Measurements from ENCODE around the gene KAT2A.
A peak's percentile ranks its signal among the peaks of the same experiment; 100 is the strongest.

KAT2A gene

DNA sequence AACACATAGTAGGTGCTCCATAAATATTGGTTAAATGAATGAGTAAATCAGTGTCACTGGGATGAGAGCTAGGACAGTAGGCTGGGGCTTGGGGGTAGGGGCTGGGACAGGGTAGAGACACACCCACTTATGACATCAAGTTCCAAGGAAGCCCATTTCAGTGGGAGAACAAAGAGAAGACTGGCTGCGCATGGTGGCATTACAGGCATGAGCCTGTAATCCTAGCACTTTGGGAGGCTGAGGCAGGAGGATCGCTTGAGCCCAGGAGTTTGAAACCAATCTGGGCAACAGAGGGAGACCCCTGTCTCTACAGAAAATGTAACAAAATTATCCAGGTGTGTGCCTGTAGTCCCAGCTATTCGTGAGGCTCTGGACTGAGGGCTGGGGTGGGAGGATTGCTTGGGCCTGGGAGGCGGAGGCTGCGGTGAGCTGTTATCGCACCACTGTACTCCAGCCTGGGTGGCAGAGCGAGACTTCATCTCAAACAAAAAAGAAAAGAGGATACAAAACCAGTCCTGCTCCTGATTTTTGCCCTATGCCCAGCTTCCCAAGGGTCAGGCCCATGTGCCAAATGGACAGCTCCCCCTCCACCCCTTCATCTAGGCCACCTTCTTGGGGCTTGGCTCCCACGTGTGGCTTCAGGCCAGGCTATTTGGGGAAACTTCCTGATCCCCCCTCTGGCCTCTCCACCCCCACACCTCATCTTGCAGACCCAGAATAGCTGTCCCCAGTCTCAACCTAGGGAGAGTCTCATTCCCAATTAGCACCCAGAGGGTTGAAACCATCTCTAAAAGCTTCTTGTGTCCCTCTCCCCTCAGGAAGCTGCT, 30.0 kb downstream of the KAT2A start:
- DNase-seq, result no peak

DNA sequence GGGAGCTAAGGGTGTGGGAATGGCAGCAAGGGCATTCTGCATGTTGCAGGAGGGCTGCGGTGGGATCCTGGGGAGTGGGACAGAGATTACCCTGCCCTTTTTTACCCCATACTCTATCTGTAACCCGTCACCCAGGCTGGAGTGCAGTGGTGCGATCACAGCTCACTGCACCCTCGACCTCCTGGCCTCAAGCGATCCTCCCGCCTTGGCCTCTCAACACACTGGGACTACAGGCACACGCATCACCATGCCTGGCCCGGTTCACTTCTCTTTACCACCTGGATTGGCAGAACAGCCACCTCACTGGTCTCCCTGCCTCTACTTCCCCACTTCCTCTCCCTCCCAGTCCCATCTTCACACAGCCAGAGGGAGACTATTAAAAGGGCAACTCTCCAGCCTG, 32.4 kb downstream of the KAT2A start:
- DNase-seq, result no peak

DNA sequence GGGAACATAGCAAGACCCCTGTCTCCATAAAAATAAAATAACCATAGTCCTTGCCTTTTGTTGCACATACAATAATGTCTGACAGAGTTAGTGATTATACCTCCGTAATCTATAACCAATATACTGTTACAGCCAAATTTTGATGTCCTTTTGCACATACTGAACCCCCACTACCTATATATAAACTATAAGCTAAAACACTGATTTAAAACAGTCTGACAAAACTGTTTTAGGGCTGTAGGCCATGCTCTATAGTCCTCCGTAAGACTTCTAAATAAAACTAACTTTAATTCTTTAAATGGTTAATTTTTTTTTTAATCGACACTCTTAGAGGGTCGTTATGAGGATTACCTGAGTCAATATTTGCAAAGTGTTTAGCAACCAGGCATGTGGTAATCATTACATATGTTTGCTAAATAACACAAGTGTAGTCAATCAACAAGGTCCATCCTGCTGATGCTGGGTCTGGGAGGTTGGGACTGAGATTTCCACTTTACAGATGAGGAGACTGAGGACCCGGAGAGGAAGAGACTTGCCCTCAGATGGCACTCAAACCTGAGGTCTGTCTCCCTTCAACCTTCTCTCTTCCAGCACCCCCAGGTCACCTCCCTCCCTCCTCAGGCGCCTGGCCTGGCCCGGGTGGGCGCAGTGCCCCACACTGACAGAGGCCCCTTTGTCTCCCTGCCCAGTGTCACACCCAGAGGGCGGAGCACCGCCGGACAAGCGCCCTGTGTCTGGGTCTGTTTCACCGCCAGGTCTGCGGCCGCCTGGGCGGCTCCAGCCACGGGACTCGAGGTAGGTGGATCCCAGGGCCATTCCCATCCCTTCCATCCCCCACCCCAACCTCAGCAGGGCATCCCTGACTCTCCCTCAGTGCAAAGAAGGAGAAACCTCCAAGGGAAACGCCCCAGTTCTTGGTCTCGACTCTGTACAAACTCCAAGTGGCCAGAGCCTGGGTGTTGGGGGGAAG, 33.1 kb downstream of the KAT2A start:
- DNase-seq, result no peak

DNA sequence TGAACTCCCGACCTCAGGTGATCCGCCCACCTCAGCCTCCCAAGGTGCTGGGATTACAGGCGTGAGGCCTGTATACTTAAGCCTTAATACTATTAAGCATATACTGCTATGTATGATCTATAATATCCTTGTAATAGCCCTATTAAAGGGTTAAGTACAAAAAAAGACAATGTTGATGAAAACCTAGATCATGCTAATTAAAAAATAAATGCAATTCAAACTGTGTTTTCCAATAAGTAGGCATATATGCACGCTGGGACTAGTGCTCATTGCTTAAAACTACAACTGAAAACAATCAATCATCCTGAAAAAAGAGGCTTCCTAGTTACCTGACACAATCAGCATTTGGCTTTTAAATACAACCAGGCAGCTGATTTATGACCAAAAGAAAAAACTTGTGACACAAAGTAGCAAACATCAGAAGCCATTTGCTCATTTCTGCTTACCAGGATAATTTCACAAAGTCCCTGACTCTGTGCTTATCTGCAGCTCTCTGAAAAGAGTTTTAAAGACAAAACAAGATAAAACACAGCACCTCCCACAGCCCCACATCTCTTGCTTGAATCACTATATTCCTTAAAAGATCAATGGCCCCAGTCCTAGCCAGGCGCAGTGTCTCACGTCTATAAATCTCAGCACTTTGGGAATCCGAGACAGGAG, 34.0 kb downstream of the KAT2A start:
- DNase-seq, result no peak

DNA sequence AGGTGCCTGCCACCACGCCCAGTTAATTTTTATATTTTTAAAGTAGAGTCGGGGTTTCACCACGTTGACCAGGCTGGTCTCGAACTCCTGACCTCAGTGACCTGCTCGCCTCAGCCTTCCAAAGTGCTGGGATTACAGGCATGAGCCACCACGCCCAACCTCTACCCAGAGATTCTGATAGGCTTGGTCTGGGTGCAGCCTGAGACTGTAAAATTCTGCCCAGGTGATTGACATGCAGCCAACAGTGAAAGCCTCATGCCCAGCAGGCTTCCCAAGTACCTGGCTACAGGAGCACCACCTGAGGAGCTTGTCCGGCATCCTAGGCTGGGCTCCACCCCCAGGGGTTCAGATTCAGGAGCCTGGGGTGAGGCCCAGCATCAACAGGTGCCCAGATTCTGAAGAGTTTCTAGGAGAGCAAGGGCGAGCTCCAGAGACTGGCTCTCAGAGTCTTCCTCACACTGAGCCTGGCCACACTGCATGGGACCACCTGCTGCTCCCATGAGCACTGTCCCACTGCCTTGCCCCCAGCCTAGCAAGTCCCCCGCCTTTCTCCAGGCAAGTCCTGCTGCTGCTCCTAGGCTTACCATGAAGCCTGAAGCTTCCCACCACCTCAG, 39.5 kb downstream of the KAT2A start:
- DNase-seq, result no peak

DNA sequence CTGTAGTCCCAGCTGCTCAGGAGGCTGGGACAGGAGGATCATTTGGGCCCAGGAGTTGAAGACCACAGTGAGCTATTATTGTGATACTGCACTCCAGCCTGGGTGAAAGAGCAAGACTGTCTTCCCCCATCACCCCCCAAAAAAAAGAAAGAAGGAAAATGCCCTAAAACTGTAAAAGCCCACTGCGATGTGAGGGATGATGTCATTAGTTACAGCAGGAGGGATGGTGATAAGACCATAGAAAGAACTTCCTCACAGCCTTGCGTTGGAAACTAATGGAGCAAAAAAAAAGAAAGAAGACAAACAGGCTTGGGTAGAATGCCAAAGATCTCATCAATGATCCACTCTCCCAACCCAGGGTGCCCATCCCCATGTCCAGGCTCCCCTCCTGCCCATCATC, 41.6 kb downstream of the KAT2A start:
- DNase-seq, result no peak

DNA sequence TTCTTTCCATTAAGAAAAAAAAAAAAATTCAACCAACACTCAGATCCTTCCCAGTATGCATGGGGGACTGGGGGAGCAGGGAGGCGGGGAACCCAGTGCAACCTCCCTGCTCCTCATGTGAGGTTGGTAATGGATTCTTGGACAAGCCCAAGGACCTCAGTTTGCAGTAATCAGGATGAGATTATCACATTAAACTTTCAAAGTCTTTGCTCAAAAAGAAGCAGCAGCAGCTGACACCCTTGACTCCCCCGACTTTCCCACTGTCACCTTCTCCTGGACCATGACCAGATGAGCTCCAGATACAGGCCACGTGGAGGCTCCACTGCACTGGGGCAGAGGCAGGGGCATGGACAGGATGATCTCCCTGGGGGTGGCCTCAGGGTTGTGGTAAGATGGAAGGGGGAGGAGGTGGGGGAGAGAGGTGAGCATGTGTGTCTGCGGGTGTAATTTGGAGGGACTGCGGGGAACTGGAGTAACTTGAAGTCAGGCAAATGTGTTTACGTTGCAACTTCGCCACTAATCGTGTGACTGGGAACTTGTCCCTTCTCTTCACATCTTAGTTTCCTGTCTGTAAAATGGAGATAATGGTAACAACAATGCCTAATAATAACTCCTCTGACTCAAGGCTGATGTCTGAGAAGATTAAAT, 42.6 kb downstream of the KAT2A start:
- no peak for DNase-seq

DNA sequence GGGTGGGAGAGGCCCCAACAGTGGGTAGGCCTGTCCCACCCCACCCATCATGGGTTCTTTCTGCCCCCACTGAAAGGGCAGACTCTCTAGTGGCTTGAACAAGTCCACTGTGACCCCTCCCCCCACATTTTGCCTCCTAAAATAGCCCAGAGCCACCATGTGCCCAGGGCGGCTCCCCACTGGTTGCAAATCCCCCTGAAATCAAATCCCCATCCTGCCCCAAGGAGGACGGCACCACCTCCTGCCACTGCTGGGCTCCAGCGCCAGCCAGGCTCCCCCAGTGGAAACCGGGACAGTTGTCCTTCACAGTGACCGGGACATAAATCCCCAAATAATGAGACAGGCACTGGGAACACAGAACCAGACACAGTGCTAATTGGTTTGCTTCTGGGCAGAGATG, 43.4 kb downstream of the KAT2A start:
- no peak for DNase-seq

DNA sequence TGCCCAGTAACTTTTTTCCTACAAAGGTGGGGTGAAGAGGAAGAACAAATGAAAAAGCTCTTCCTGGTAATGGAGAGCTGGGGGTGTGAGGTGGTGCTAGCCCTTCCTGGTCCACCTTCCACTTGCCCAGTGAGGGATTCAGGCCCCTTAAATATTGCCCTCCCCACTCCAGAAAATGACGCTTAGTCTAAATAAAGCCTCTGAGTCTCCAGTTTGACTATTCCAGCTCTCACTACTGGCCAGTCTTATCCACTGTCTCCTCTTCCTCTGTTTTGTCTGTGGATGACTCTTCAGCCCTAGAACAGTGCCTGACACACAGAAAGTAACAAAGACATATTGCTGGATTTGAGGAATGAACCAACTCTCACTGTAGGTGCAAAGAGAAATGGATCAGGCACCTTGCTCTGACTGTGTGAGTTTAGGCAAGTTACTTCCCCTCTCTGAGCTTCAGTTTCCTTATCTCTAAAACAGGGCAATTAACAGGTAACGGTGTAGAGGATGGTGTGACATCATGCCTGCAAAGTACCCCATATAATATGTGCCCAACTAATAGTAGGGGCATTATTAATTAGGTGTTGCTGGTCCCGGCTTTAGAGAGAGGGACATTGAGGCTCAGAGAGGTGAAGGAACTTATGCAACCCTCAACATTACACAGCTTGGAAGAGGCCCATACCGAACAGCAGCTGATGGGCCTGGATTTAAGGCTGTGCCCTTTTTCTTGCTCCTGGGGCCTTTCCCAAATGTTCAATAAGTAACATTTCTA, 44.2 kb downstream of the KAT2A start:
- DNase-seq, result no peak

DNA sequence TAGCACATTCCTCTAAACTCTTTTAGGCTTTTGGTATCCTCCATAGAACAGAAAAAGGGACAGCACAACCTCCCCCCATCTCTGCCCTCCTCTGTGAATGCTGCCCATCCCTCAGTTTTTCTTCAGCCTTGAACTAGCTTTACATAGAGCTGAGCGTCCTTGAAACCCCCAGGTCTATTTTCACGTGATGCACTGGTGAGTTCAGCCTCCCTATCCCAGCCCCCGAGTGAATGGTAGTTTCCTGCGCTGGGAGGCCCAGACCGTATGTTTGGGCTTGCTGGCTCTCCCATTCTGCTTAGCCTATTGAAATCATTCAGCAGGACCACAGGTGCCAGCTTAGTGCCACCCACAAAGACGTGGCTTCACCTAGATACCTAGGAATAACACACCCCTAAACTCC, 45.4 kb downstream of the KAT2A start:
- DNase-seq, result no peak

DNA sequence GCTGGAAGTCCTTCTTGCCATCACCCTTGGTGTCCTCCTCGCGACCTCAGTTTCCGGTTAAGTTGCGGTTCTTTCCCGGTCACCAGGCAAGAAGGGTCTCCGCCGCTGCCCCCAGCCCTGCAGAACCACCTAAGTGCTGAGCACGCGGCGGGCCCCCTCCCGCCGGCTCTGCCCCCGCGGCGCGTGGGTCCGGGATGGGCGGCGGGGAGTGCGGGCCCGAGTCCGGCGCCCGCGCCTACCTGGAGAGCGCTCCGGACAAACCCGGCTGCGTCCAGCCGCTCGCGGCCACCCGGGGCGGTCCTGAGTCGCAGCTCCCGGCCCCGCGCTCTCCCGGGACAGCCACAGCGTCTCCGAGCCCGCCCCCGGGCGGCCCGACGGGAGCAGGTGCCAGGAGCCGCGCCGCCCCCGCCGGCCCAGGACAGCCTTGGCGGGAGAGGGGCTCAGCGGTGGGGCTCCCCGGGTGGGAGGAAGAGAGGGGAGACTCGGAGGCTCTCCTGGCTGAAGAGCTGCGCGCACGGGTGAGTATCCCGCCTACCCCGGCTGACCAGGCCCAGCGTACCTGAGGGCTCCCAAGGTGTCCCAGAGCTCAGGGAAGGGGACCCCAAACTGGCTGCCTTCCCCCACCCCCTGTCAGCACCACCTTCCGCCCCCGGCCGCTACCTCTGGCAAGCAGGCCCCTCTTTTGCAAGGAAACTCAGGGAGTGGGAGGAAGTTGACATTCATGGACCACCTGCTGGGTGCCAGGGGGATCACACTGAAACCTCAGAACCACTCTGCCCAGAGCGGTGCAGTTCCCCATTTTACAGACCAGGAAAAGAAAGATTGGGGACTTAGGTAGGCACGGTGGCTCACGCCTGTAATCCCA, 48.6 kb downstream of the KAT2A start:
- DNase-seq, result no peak

DNA sequence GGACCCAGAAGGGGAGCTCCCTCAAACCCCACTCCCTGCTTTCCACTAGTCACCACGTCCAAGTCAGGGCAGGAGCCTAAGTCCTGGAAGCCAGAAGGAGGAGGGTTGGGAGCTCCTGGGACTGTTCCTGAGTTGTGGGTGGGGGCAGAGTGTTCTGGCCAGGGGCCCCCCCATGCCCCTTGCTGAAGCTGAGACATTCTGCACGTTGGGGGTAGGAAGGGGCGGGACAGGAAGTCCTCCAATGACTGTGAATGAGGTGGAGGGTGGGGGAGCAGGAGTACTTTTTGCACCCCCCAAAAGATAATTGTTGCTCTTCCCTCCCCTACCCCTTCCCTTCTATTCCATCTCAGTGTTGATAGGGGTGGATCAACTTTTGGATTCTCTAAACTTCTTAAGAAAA, 49.4 kb downstream of the KAT2A start:
- no peak for DNase-seq

DNA sequence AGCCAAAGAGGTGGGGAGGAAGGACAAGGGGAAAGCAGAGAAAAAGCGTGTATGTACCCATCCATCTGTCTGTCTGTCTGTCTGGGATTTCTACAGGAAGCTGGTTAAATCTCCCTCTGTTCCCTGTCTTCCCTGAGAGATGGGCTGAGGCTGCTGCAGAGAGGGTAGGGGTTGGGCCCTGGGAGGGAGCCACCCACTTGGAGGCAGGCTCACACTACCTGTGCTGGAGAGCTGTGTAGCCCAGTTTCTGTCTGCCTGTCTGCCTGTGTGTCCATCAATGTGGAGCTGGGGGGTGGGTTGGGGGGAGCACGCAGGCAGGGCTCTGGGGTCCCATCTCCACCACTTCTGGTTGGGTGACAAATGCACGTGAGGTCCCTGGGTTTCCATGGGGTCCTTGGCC, 52.2 kb downstream of the KAT2A start:
- DNase-seq, result no peak

DNA sequence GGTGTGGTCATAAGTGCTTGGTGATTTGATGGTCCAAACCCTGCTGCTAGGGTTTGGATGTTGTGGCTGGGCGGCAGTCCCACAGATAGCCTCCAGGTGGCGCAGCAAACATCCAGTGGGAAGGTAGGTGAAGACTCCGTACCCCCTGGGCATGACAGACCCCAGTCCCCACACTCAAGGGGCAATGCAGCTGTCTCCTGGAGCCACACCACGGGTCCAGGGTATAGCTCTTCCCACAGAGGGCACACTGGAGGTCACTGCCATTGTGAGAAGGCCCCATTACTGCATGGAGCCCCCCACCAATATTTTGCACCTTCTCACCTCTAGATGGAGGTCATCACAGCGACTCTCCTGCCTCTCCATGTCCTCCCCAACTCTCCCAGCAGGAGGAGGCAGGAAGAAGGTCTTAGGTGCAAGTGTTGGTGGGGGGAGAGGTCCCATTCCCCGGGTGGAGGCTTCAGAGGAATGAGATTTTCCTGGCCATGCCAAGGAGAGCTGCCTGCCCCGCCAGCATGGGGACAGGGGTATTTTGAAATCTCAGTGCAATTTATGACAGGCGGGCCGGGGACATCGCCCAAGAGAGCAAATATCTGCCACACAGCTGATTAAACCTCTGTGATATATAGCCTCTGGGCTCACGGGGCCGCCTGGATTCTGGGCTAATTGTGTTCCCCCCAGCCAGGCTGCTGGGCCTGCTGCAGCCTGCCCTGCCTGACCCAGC, 53.6 kb downstream of the KAT2A start:
- DNase-seq, result peak; percentile 5

DNA sequence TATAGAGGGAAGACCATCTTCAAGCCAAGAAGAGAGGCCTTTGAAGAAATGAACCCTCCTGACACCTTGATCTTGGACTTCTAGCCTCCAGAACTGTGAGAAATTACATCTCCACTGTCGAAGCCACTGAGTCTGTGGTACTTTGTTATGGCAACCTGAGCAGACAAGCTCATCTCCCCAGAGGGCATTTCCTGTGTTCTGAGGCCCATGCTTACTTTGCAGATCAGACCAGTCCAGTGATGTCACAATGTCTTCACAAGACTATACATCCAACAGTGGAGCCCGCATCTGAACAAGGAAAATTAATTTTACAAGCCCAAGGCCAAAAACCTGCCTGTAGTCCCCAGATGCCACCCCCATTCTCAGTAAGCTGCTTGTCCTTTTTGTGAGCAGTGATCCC, 56.0 kb downstream of the KAT2A start:
- no peak for DNase-seq
